ENCODE measurements around the gene ADGRE1. TPM values are rescaled to one million over a fixed set of nuclear protein-coding genes. Genes with fewer than 3 reads are reported as not detected.

The ADGRE1 gene
- polyA plus RNA-seq = 1 to 10 TPM in 1 of 4 donors, under 1 TPM in 3; 0.12 to 1.9 (median 0.38) TPM
- long read RNA-seq, donor 1 = 0 reads
- long read RNA-seq, donor 2 = 0 reads
- long read RNA-seq, donor 3 = 0 reads
- long read RNA-seq, donor 4 = 0 reads
- long read RNA-seq, donor 5 = 0 reads
- long read RNA-seq, donor 6 = 0 reads
- long read RNA-seq, donor 7 = 0 reads
- long read RNA-seq, donor 8 = 0 reads
- long read RNA-seq, donor 9 = 0 reads
- long read RNA-seq, donor 10 = 0 reads

GRCh38 chr19:6887316-6887715 is at the start of gene ADGRE1:
TSS of gene ADGRE1 (plus strand) at chr19:6887579. CDS start at chr19:6887609, 30 bp downstream.
- H3K36me3 ChIP-seq (ENCODE audit: control insufficient read depth in 3 of 3, insufficient read depth in 2 of 3, low read depth in 1 of 3, low read length in 3 of 3) = no peaks in the 10 kb centered on the region
- H3K4me3 ChIP-seq (ENCODE audit: low read depth in 1 of 3, low read length in 3 of 3) = no peak within 1 kb of the TSS
- H3K27ac ChIP-seq (ENCODE audit: low read depth in 1 of 3, low read length in 2 of 3) = no peak within 1 kb of the TSS
- DNase-seq (no peak), FAIRE-seq (no peak)
- 64 to 75% (median 68%) methylated on average over 4 of the region's 4 CpGs for whole genome bisulfite sequencing, 3 donors
- no peaks in the 10 kb centered on the region for H3K4me1 ChIP-seq (ENCODE audit: control insufficient read depth in 3 of 3, insufficient read depth in 2 of 3, low read depth in 1 of 3, low read length in 2 of 3)
- H3K27me3 ChIP-seq (ENCODE audit: control insufficient read depth in 3 of 3, insufficient read depth in 3 of 3, low read length in 3 of 3) = no peaks in the 10 kb centered on the region
- peaks cover 0 to 5% of the 10 kb centered on the region in 2 donors for H3K9me3 ChIP-seq (ENCODE audit: control insufficient read depth in 2 of 2, insufficient read depth in 1 of 2, low read depth in 1 of 2, low read length in 1 of 2)

GRCh38 chr19:6838062-6838655 is 49.2 kb upstream of the ADGRE1 start:
- Histone ChIP-seq H3K27me3 (ENCODE audit: control insufficient read depth in 3 of 3, insufficient read depth in 3 of 3, low read length in 3 of 3) (no peaks in the 10 kb centered on the region), H3K36me3 (ENCODE audit: control insufficient read depth in 3 of 3, insufficient read depth in 2 of 3, low read depth in 1 of 3, low read length in 3 of 3) (no peaks in the 10 kb centered on the region), H3K4me1 (ENCODE audit: control insufficient read depth in 3 of 3, insufficient read depth in 2 of 3, low read depth in 1 of 3, low read length in 2 of 3) (no peaks in the 10 kb centered on the region), H3K27ac (ENCODE audit: low read depth in 1 of 3, low read length in 2 of 3) (no peak overlapping the region), H3K9me3 (ENCODE audit: control insufficient read depth in 2 of 2, insufficient read depth in 1 of 2, low read depth in 1 of 2, low read length in 1 of 2) (no peaks in the 10 kb centered on the region), H3K4me3 (ENCODE audit: low read depth in 1 of 3, low read length in 3 of 3) (no peak overlapping the region)
- DNase-seq = no peak
- 86 to 91% (median 90%) methylated on average over 3 of the region's 3 CpGs for WGBS, 3 donors
- FAIRE-seq = no peak

- Histone ChIP-seq H3K9me3 (ENCODE audit: control insufficient read depth in 2 of 2, insufficient read depth in 1 of 2, low read depth in 1 of 2, low read length in 1 of 2) (no peaks in the 10 kb centered on the region), H3K4me1 (ENCODE audit: control insufficient read depth in 3 of 3, insufficient read depth in 2 of 3, low read depth in 1 of 3, low read length in 2 of 3) (no peaks in the 10 kb centered on the region), H3K27ac (ENCODE audit: low read depth in 1 of 3, low read length in 2 of 3) (no peak overlapping the region), H3K36me3 (ENCODE audit: control insufficient read depth in 3 of 3, insufficient read depth in 2 of 3, low read depth in 1 of 3, low read length in 3 of 3) (no peaks in the 10 kb centered on the region), H3K4me3 (ENCODE audit: low read depth in 1 of 3, low read length in 3 of 3) (no peak overlapping the region), H3K27me3 (ENCODE audit: control insufficient read depth in 3 of 3, insufficient read depth in 3 of 3, low read length in 3 of 3) (no peaks in the 10 kb centered on the region)
- DNase-seq = no peak
- no peak for FAIRE-seq
- 72 to 82% (median 73%) methylated on average over 5 of the region's 5 CpGs for WGBS, 3 donors
Measured at GRCh38 chr19:6842871-6843607, 44.3 kb upstream of the ADGRE1 start.

GRCh38 chr19:6847828-6848200 is 39.6 kb upstream of the ADGRE1 start:
- Histone ChIP-seq H3K27ac (ENCODE audit: low read depth in 1 of 3, low read length in 2 of 3) (no peak overlapping the region), H3K4me3 (ENCODE audit: low read depth in 1 of 3, low read length in 3 of 3) (no peak overlapping the region), H3K4me1 (ENCODE audit: control insufficient read depth in 3 of 3, insufficient read depth in 2 of 3, low read depth in 1 of 3, low read length in 2 of 3) (no peaks in the 10 kb centered on the region), H3K36me3 (ENCODE audit: control insufficient read depth in 3 of 3, insufficient read depth in 2 of 3, low read depth in 1 of 3, low read length in 3 of 3) (no peaks in the 10 kb centered on the region), H3K27me3 (ENCODE audit: control insufficient read depth in 3 of 3, insufficient read depth in 3 of 3, low read length in 3 of 3) (no peaks in the 10 kb centered on the region), H3K9me3 (ENCODE audit: control insufficient read depth in 2 of 2, insufficient read depth in 1 of 2, low read depth in 1 of 2, low read length in 1 of 2) (no peaks in the 10 kb centered on the region)
- 93% methylated on average over 11 of the region's 11 CpGs for WGBS, 3 donors
- FAIRE-seq (no peak), DNase-seq (no peak)

GRCh38 chr19:6848986-6849385 is 38.4 kb upstream of the ADGRE1 start:
- Histone ChIP-seq H3K27me3 (ENCODE audit: control insufficient read depth in 3 of 3, insufficient read depth in 3 of 3, low read length in 3 of 3) (no peaks in the 10 kb centered on the region), H3K4me1 (ENCODE audit: control insufficient read depth in 3 of 3, insufficient read depth in 2 of 3, low read depth in 1 of 3, low read length in 2 of 3) (no peaks in the 10 kb centered on the region), H3K27ac (ENCODE audit: low read depth in 1 of 3, low read length in 2 of 3) (no peak overlapping the region), H3K9me3 (ENCODE audit: control insufficient read depth in 2 of 2, insufficient read depth in 1 of 2, low read depth in 1 of 2, low read length in 1 of 2) (no peaks in the 10 kb centered on the region), H3K4me3 (ENCODE audit: low read depth in 1 of 3, low read length in 3 of 3) (no peak overlapping the region), H3K36me3 (ENCODE audit: control insufficient read depth in 3 of 3, insufficient read depth in 2 of 3, low read depth in 1 of 3, low read length in 3 of 3) (no peaks in the 10 kb centered on the region)
- no peak for FAIRE-seq
- 64 to 86% (median 78%) methylated on average over 3 of the region's 3 CpGs for WGBS, 3 donors
- no peak for DNase-seq

- no peaks in the 10 kb centered on the region for H3K36me3 ChIP-seq (ENCODE audit: control insufficient read depth in 3 of 3, insufficient read depth in 2 of 3, low read depth in 1 of 3, low read length in 3 of 3)
- H3K4me1 ChIP-seq (ENCODE audit: control insufficient read depth in 3 of 3, insufficient read depth in 2 of 3, low read depth in 1 of 3, low read length in 2 of 3) = no peaks in the 10 kb centered on the region
- FAIRE-seq (no peak), DNase-seq (no peak)
- no peak overlapping the region for H3K27ac ChIP-seq (ENCODE audit: low read depth in 1 of 3, low read length in 2 of 3)
- H3K9me3 ChIP-seq (ENCODE audit: control insufficient read depth in 2 of 2, insufficient read depth in 1 of 2, low read depth in 1 of 2, low read length in 1 of 2) = no peaks in the 10 kb centered on the region
- no peak overlapping the region for H3K4me3 ChIP-seq (ENCODE audit: low read depth in 1 of 3, low read length in 3 of 3)
- no peaks in the 10 kb centered on the region for H3K27me3 ChIP-seq (ENCODE audit: control insufficient read depth in 3 of 3, insufficient read depth in 3 of 3, low read length in 3 of 3)
- WGBS, 3 donors = 53 to 95% (median 76%) methylated on average over 2 of the region's 2 CpGs
Measured at GRCh38 chr19:6849876-6850275, 37.5 kb upstream of the ADGRE1 start.

GRCh38 chr19:6851359-6851758 is 36.0 kb upstream of the ADGRE1 start:
- Histone ChIP-seq H3K36me3 (ENCODE audit: control insufficient read depth in 3 of 3, insufficient read depth in 2 of 3, low read depth in 1 of 3, low read length in 3 of 3) (no peaks in the 10 kb centered on the region), H3K4me1 (ENCODE audit: control insufficient read depth in 3 of 3, insufficient read depth in 2 of 3, low read depth in 1 of 3, low read length in 2 of 3) (no peaks in the 10 kb centered on the region), H3K4me3 (ENCODE audit: low read depth in 1 of 3, low read length in 3 of 3) (no peak overlapping the region), H3K27me3 (ENCODE audit: control insufficient read depth in 3 of 3, insufficient read depth in 3 of 3, low read length in 3 of 3) (no peaks in the 10 kb centered on the region), H3K9me3 (ENCODE audit: control insufficient read depth in 2 of 2, insufficient read depth in 1 of 2, low read depth in 1 of 2, low read length in 1 of 2) (no peaks in the 10 kb centered on the region), H3K27ac (ENCODE audit: low read depth in 1 of 3, low read length in 2 of 3) (no peak overlapping the region)
- WGBS, 3 donors = 31 to 71% (median 40%) methylated on average over 1 of the region's 1 CpG
- DNase-seq = no peak
- FAIRE-seq = no peak

GRCh38 chr19:6852001-6852400 is 35.4 kb upstream of the ADGRE1 start:
- no peaks in the 10 kb centered on the region for H3K36me3 ChIP-seq (ENCODE audit: control insufficient read depth in 3 of 3, insufficient read depth in 2 of 3, low read depth in 1 of 3, low read length in 3 of 3)
- 94 to 98% (median 94%) methylated on average over 1 of the region's 1 CpG for WGBS, 3 donors
- FAIRE-seq = no peak

More at GRCh38 chr19:6852001-6852400, 35.4 kb upstream of the ADGRE1 start:
- Histone ChIP-seq H3K27me3 (ENCODE audit: control insufficient read depth in 3 of 3, insufficient read depth in 3 of 3, low read length in 3 of 3) (no peaks in the 10 kb centered on the region), H3K4me1 (ENCODE audit: control insufficient read depth in 3 of 3, insufficient read depth in 2 of 3, low read depth in 1 of 3, low read length in 2 of 3) (no peaks in the 10 kb centered on the region), H3K4me3 (ENCODE audit: low read depth in 1 of 3, low read length in 3 of 3) (no peak overlapping the region), H3K9me3 (ENCODE audit: control insufficient read depth in 2 of 2, insufficient read depth in 1 of 2, low read depth in 1 of 2, low read length in 1 of 2) (no peaks in the 10 kb centered on the region), H3K27ac (ENCODE audit: low read depth in 1 of 3, low read length in 2 of 3) (no peak overlapping the region)
- DNase-seq = no peak
